Measurements from ENCODE around the gene COBL.

The COBL gene

DNA sequence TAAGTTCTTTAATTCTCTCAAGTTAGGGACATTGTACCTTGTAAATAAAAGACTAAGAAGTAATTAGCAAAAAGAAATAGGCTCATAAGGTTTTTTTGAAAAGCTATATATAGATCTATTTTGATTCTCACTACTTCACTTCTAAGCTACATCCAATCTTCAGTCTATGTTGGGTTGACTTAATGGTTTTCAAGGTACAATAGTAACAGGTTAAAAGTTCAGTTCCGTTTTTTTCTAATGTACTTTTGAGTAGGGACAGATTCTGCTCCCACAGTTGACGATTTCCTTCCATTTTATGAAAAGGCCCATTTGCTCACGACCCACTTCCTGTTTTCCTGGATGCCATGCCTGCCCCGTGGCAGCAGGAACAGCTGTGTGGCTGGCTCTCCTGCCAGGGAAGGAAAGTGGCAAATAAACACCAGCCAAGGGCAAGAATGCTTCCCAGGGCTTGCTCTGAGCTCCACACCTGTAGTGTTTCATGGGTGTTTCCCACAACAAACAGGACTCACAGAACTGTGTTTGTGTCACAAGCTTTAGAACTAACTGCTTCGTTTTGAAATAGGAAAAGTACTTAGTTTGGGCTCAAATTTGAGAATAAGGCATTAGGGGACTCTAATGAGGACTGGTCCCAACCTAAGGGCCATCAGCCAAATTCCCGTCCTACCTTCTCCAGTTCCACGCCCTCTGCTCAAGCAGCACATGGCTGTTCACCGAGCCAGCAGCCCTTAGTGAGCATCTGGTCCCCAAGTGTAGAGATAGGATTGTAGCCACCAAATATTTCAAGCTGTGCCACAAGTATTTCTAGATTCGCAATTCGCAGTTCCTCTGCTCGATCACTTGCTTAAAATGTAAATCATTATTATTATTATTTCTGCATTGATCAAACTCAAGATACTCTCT lies 240.7 kb downstream of the COBL start:
- H3K4me3 ChIP-seq (ENCODE audit: low read depth, low read length), result no peak overlapping the region
- TF ChIP-seq, protein P1, sequence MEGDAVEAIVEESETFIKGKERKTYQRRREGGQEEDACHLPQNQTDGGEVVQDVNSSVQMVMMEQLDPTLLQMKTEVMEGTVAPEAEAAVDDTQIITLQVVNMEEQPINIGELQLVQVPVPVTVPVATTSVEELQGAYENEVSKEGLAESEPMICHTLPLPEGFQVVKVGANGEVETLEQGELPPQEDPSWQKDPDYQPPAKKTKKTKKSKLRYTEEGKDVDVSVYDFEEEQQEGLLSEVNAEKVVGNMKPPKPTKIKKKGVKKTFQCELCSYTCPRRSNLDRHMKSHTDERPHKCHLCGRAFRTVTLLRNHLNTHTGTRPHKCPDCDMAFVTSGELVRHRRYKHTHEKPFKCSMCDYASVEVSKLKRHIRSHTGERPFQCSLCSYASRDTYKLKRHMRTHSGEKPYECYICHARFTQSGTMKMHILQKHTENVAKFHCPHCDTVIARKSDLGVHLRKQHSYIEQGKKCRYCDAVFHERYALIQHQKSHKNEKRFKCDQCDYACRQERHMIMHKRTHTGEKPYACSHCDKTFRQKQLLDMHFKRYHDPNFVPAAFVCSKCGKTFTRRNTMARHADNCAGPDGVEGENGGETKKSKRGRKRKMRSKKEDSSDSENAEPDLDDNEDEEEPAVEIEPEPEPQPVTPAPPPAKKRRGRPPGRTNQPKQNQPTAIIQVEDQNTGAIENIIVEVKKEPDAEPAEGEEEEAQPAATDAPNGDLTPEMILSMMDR (IDR thresholded peaks at IDR 0.05; ENCODE audit: low read depth, low read length), result no peak

DNA sequence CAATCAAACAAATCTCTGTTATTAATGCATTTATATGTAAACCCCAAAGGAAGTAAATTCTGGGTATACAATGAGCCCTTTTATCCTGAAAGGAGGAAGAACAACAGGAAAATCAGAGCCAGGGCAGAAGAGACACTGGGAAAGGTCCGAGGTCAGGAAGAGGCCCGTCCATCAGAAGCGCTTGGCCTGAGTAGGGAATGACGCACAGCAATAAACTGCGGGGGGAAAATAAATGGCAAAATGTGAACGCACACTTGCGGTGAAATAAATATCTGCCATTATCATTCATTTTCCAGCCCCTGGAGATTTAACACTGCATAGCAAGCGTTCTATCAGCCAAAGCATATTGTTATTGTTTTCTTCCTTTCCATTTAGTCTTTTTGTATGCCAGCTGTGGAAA lies 243.4 kb downstream of the COBL start:
- TF ChIP-seq, protein P1 (IDR thresholded peaks at IDR 0.05; ENCODE audit: low read depth, low read length), result no peak
- no peak overlapping the region for H3K4me3 ChIP-seq (ENCODE audit: low read depth, low read length)

DNA sequence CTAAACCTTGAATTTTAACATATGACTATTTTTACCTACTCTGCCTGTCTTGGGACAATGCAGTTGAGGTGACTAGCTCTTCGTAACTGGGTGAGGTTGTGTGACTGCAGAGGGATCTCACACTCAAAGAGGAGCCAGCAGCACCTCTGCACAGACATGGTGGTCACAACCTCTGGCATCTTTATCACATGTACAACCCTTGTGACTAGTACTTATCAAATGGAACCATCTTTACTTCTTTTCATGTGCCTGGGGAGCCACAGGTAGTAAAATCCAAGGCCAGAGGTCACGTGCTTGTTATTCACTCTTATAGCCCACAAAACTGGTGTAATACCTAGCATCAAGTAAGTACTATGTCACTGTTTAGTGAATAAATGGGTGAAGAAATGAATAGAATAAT lies 244.3 kb downstream of the COBL start:
- H3K4me3 ChIP-seq (ENCODE audit: low read depth, low read length), result no peak overlapping the region
- TF ChIP-seq, protein P1 (IDR thresholded peaks at IDR 0.05; ENCODE audit: low read depth, low read length), result no peak

DNA sequence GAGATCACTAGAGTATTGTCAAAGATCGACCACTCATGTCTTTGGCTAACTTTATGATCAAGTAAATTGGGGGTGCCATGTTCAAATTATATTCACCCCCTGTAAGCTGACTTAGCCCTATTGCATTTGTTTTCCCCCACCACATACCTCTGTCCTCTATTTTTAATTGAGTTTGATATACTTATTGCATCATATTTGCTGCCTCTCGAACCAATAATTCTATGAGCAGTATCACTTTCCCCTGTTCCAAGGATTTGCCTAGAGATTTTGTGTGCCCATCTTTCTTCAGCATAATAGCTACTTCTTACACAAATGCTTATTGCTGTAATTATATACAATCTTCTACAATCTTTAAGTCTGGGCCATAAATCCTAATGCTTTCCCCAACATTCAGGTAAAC lies 245.2 kb downstream of the COBL start:
- H3K4me3 ChIP-seq (ENCODE audit: low read depth, low read length), result no peak overlapping the region
- TF ChIP-seq, protein P1 (IDR thresholded peaks at IDR 0.05; ENCODE audit: low read depth, low read length), result no peak

DNA sequence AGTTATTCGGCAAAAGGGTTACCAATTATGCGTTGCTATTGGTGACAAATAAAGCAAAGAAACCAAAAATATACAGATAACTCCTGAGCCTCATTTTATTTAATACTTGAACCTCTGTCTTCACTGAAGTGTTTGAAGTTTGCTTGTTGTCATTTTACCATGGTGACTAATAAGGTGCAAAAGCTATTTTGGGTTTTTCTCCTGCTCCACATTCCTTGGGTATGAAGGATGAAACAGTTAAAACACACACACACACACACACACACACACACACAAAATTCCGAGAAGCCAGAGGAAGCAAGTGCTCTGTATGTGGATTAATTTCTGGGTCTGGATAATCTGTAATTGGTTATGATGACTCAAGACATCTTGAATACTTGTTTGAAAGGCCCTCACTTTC lies 246.5 kb downstream of the COBL start:
- H3K4me3 ChIP-seq (ENCODE audit: low read depth, low read length), result no peak overlapping the region

DNA sequence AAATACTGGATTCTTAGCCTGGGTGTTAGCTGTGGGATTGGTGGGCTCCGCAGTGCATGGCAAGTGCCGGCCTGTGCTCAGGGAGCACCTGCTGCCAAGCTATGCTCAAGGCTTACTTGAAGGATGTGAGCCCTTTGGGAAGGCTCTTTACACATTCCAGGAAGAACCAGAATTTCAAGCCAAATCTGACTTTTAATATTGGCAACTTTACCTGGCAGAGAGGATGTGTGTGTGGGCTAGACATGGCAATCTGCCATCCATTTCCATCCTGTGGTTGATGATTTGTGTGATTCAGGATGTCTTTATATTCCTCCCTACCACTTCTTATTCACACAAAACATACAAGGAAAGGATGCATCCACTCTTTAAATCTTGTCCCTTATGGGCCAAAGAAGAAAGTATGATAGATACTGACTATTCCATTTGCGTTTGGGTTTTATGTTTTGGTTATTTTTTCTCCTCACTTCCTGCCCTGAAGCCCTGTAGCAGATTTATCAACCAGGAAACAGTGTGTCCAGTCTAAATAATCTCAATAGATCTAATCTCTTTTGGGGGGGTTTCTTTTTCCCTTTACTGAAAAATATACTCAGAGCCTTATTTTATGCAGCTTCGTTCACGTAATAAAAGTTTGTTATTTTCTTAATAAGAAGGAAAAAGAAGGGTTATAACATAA lies 247.1 kb downstream of the COBL start:
- H3K4me3 ChIP-seq (ENCODE audit: low read depth, low read length), result no peak overlapping the region
- TF ChIP-seq, protein P1 (IDR thresholded peaks at IDR 0.05; ENCODE audit: low read depth, low read length), result no peak

More for the DNA sequence above, 246.5 kb downstream of the COBL start:
- TF ChIP-seq, protein P1 (IDR thresholded peaks at IDR 0.05; ENCODE audit: low read depth, low read length), result no peak

DNA sequence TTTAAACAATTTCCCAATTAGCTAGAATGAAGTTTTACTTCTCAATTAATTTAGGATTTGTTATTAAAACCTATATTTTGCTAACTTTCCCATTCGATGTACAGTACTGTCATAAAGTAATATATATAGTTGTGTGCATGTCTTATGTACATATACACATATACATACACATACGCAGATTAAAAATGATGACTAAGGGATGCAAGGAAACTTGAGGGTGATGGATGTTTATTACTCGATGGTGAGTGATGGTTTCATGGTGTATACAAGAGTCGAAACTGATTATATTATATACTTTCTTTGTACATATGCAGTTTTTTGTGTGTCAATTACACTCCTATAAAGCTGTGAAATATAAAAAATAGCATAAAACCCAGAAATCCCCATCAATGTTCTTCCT lies 248.2 kb downstream of the COBL start:
- TF ChIP-seq, protein P1 (IDR thresholded peaks at IDR 0.05; ENCODE audit: low read depth, low read length), result no peak
- H3K4me3 ChIP-seq (ENCODE audit: low read depth, low read length), result no peak overlapping the region
